ENCODE measurements around the gene SREBF2. TPM values are rescaled to one million over a fixed set of nuclear protein-coding genes. Genes with fewer than 3 reads are reported as not detected.

SREBF2 gene
- total and polyA plus RNA-seq, 8 donors = 12.2 to 159 (median 48.3) TPM

DNA sequence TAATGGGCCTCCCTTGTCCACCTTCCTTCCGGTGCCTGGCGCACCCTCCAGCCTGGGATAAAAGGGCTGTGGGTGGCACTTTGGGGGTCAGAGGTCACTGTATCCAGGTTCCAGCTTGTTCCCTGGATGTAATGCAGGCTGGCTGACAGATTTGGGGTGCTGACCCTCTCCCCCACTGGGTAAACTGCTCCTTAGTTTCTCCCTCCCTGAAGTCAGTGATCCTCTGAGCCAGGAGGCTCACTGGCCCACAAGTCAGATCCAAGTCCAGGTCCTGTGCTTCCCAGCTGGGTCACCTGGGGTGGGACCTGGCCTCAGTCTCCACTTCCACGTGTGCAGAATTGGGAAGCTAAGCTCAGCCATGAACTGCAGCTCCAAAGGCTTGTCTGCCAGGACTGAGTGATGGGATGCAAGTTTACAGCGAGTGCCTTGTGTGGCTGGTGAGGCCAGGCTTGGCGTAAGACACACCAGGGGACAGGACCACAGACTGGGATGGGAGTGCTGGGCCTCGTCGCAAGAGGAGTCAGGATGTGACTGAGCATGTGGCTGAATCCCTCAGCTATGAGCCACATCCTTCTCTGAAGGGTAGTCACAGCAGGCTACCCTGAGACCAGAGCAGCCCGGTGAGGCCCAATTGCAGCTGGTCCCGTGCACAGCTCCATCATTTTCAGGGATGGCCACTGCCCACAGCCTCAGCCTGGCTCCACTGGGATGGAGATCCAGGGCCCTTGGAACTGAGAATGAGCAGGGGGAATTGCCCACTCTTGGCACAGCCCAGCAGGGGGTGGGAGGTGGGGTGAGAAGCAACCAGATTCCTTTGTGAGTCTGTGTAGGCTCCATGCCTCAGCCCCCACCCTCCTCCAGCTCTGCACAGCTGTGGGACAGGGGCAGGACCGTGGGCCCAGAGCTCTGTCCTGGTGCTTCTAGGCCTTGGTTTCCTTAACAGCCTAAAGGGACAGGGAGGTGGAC is 74.8 kb downstream of the SREBF2 start:
- Histone ChIP-seq H3K4me3 (no peak overlapping the region), H3K27ac (no peak overlapping the region), H3K9me3 (no peaks in the 10 kb centered on the region), H3K36me3 (peaks cover 31 to 53% (median 51%) of the 10 kb centered on the region in 4 donors), H3K4me1 (peaks cover 18 to 46% (median 32%) of the 10 kb centered on the region in 4 donors), H3K27me3 (peaks cover 0 to 41% (median 34%) of the 10 kb centered on the region in 3 donors)
- DNase-seq = no peak
- intact Hi-C loops (cut with DNase I; ENCODE audit: low total_unique reads) = no loop called here
- TF ChIP-seq POLR2AphosphoS5 (IDR thresholded peaks at IDR 0.05) = no peak
- no peak for TF ChIP-seq POLR2A (IDR thresholded peaks at IDR 0.05)
- TF ChIP-seq, protein P1, sequence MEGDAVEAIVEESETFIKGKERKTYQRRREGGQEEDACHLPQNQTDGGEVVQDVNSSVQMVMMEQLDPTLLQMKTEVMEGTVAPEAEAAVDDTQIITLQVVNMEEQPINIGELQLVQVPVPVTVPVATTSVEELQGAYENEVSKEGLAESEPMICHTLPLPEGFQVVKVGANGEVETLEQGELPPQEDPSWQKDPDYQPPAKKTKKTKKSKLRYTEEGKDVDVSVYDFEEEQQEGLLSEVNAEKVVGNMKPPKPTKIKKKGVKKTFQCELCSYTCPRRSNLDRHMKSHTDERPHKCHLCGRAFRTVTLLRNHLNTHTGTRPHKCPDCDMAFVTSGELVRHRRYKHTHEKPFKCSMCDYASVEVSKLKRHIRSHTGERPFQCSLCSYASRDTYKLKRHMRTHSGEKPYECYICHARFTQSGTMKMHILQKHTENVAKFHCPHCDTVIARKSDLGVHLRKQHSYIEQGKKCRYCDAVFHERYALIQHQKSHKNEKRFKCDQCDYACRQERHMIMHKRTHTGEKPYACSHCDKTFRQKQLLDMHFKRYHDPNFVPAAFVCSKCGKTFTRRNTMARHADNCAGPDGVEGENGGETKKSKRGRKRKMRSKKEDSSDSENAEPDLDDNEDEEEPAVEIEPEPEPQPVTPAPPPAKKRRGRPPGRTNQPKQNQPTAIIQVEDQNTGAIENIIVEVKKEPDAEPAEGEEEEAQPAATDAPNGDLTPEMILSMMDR (IDR thresholded peaks at IDR 0.05) = no peak
- no peak for TF ChIP-seq EP300 (IDR thresholded peaks at IDR 0.05)
- 78 to 93% (median 88%) methylated on average over 8 to 10 of the region's 10 CpGs for WGBS, 5 donors

DNA sequence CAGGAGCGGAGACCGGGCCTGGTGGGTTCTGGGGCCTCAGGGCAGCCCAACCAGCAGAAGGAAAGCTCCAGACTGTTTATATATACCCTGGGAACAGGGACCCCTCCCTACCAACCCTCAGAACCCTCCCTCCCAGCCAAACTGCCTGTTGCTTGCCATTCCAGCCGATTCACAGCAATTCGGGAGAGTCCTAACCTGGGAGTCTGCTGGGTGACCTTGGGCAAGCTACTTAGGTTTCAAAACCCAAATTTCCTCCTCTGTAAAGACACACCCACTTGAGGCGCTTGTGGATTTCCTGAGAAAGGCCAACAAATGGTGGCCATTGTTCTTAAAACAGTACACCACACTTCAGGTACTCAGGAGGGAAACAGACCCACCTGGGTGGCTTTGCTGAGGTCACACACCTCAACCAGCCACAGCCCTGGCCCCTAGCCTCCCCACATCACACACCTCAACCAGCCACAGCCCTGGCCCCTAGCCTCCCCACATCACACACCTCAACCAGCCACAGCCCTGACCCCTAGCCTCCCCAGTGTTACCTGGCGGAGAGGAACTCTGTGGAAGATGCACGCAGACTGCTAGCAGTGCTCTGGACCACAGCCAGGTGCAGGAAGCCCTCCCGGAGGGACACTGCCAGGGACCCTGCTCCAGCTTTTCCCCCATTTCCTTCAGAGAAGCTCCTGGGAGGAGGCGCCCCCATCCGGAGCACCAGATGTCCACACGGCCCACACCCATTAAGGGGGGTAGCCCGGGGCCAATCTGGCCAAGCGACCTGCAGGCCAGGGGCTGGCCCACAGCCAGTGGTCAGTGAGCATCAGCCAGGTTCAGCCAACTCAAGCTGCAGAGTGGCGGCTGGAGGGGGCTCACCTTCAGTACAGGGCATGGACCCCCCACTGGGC is 75.8 kb downstream of the SREBF2 start:
- TF ChIP-seq EP300 (IDR thresholded peaks at IDR 0.05) (no peak), POLR2AphosphoS5 (IDR thresholded peaks at IDR 0.05) (no peak), POLR2A (IDR thresholded peaks at IDR 0.05) (no peak)
- TF ChIP-seq, protein P1 (IDR thresholded peaks at IDR 0.05) = no peak
- DNase-seq = no peak
- intact Hi-C loops (cut with DNase I; ENCODE audit: low total_unique reads) = no loop called here
- Histone ChIP-seq H3K9me3 (no peaks in the 10 kb centered on the region), H3K27me3 (peaks cover 4 to 51% (median 44%) of the 10 kb centered on the region in 3 donors), H3K4me1 (peaks cover 18 to 39% (median 30%) of the 10 kb centered on the region in 4 donors), H3K36me3 (peaks cover 22 to 44% (median 41%) of the 10 kb centered on the region in 4 donors), H3K27ac (no peak overlapping the region), H3K4me3 (no peak overlapping the region)
- 46 to 64% (median 49%) methylated on average over 3 to 14 of the region's 14 CpGs for WGBS, 5 donors

DNA sequence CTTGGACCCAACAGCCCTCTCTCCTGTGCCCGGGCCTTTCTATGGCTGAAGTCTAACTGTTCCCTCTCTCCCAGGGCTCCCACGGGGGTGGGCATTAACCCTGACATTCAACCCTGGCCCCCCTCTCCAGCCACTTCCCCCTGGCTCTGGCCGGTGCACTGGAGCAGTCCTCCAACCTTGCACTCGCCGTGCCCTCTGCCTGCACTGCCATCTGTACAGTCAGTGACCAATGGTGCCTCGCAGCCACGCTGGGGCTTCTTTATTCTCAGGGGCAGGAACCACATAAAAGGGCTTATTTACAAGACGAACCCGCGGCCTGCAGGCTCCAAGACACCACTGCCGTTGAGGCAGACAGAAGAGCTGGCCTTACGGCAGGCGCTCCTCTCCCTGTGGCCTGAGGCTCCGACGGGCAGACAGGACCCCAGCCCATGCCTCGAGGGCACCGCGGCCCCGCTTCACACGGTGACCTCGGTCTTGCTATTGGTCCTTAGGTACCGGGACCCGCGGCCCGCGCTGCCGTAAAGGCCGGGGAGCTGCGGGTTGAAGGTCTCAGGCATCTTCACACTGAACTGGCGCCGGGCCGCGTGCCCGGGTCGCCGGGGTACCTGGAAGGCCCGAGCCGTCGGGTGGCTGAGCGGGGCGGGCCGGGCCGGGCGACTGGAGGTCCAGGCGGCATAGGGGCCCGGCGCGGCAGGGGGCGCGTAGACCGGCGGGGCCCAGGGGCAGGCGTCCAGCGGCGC is 76.6 kb downstream of the SREBF2 start:
- TF ChIP-seq POLR2AphosphoS5 (IDR thresholded peaks at IDR 0.05) = no peak
- no peak for TF ChIP-seq EP300 (IDR thresholded peaks at IDR 0.05)
- TF ChIP-seq, protein P1 (IDR thresholded peaks at IDR 0.05) = no peak
- no peak for TF ChIP-seq POLR2A (IDR thresholded peaks at IDR 0.05)
- H3K9me3 ChIP-seq = no peaks in the 10 kb centered on the region
- intact Hi-C loops (cut with DNase I; ENCODE audit: low total_unique reads) = no loop called here
- H3K4me1 ChIP-seq = peaks cover 25 to 46% (median 36%) of the 10 kb centered on the region in 4 donors
- 19 to 32% (median 26%) methylated on average over 29 to 55 of the region's 55 CpGs for WGBS, 5 donors
- H3K27ac ChIP-seq = no peak overlapping the region
- no peak for DNase-seq
- H3K36me3 ChIP-seq = peaks cover 14 to 35% (median 33%) of the 10 kb centered on the region in 4 donors
- peak overlapping the region; percentile 27 to 49 (median 36) for H3K4me3 ChIP-seq
- H3K27me3 ChIP-seq = peaks cover 8 to 59% (median 51%) of the 10 kb centered on the region in 3 donors
